M059J (cell line): ENCODE data around the gene CFAP157. TPM values are rescaled to one million over a fixed set of nuclear protein-coding genes. Genes with fewer than 3 reads are reported as not detected.
A peak's percentile ranks its signal among the peaks of the same experiment; 100 is the strongest.

Experiments
- DNase-seq: peaks from one replicate; pipeline ENCODE4 v3.0.0-alpha.2; 2012; ENCODE audit warnings: low read depth
- total RNA-seq: library from RNA; depleted of rRNA; stranded (reverse); fragments of >200 nt; shearing (Covaris generic); gene quantifications from 2 replicates; pipeline ENCODE4 v1.2.3, GENCODE V29; 2014; rRNA removed

The CFAP157 gene
- total RNA-seq, 1 experiment from 2014 or later: not detected

GRCh38 chr9:127761491-127761956, 54.7 kb downstream of the CFAP157 start:
- DNase-seq: no peak

- no peak for DNase-seq
Observed at GRCh38 chr9:127762111-127762676, 55.4 kb downstream of the CFAP157 start.

- peak; percentile 51 for DNase-seq
Observed at GRCh38 chr9:127763918-127764384, 57.2 kb downstream of the CFAP157 start.

GRCh38 chr9:127765418-127765817, 58.6 kb downstream of the CFAP157 start:
- DNase-seq: no peak

Other genes starting within 250 kb of the CFAP157 start
- 15.0 and 32.1 TPM in 2 replicates for gene STXBP1, start 94.7 kb upstream of the CFAP157 start, total RNA-seq
- gene PTRH1, start 8.7 kb downstream of the CFAP157 start, total RNA-seq: 10.7 and 17.5 TPM in 2 replicates
- gene TTC16, start 9.1 kb downstream of the CFAP157 start, total RNA-seq: not detected in 2 replicates
- gene TOR2A, start 28.3 kb downstream of the CFAP157 start, total RNA-seq: 10.4 and 12.3 TPM in 2 replicates
- gene SH2D3C, start 71.7 kb downstream of the CFAP157 start, total RNA-seq: 0.12 TPM in 1 of 2 replicates, not detected in the other
- gene CDK9, start 79.0 kb downstream of the CFAP157 start, total RNA-seq: 31.8 and 33.2 TPM in 2 replicates
- 46.2 and 76.4 TPM in 2 replicates for gene FPGS, start 95.9 kb downstream of the CFAP157 start, total RNA-seq
- gene ENG, start 147.7 kb downstream of the CFAP157 start, total RNA-seq: 25.9 and 46.1 TPM in 2 replicates
- 58.5 and 86.3 TPM in 2 replicates for gene AK1, start 170.7 kb downstream of the CFAP157 start, total RNA-seq
- 15.9 and 29.4 TPM in 2 replicates for gene ST6GALNAC6, start 192.6 kb downstream of the CFAP157 start, total RNA-seq
- 12.2 and 12.6 TPM in 2 replicates for gene ST6GALNAC4, start 210.1 kb downstream of the CFAP157 start, total RNA-seq
- 1.6 TPM in 1 of 2 replicates, not detected in the other for gene PIP5KL1, start 223.8 kb downstream of the CFAP157 start, total RNA-seq
- gene DPM2, start 230.9 kb downstream of the CFAP157 start, total RNA-seq: 53.8 and 77.2 TPM in 2 replicates